Cardiac muscle cell (in vitro differentiated cells and primary cell): ENCODE results near the gene KCNN2. TPM values are rescaled to one million over a fixed set of nuclear protein-coding genes. Genes with fewer than 3 reads are reported as not detected.

ENCODE experiments used
- DNase-seq, 2 donors: peaks; one replicate each; pipeline versions ENCODE4 v3.0.0 to v3.0.0-alpha.2; 2010 to 2017; ENCODE audit warnings: low read depth in 1 of 2, low spot score in 1 of 2
- H3K27ac ChIP-seq: fragments of 200-600 bp; sonication (generic); 2 replicates; pipeline ENCODE4 v1.5.1; 2016
- H3K27me3 ChIP-seq: fragments of 200-600 bp; sonication (generic); 2 replicates; pipeline ENCODE4 v1.6.0; 2016; ENCODE audit warnings: control low read depth
- H3K36me3 ChIP-seq: fragments of 200-600 bp; sonication (generic); 2 replicates; pipeline ENCODE4 v1.5.1; 2016; ENCODE audit warnings: control low read depth
- H3K4me1 ChIP-seq: fragments of 200-600 bp; sonication (generic); 2 replicates; pipeline ENCODE4 v1.8.1; 2017; ENCODE audit warnings: low read depth, mild to moderate bottlenecking, mixed run types
- H3K4me3 ChIP-seq: fragments of 200-600 bp; sonication (generic); 2 replicates; pipeline ENCODE4 v1.5.1; 2016; ENCODE audit warnings: mild to moderate bottlenecking
- H3K9me3 ChIP-seq: fragments of 200-600 bp; sonication (generic); 2 replicates; pipeline ENCODE4 v1.5.1; 2017; ENCODE audit warnings: low read depth, mild to moderate bottlenecking, control low read depth
- CTCF ChIP-seq: IDR thresholded peaks from 2 replicates; pipeline ENCODE4 v1.5.1; 2012; ENCODE audit warnings: low read depth, mild to moderate bottlenecking, low read length
- polyA plus RNA-seq: library from polyadenylated mRNA; unstranded; fragments of >200 nt; fragmentation: Nextera tagmentation; extraction: Ambion mirVana; gene quantifications from 2 replicates; pipeline ENCODE4 v1.2.1, GENCODE V29; 2016
- total RNA-seq: library from RNA; depleted of rRNA; stranded (reverse); fragments of >200 nt; gene quantifications from 2 replicates; pipeline ENCODE4 v1.2.3, GENCODE V29; 2016

KCNN2 gene
- total and polyA plus RNA-seq, 2 experiments from 2014 or later = 13.5 to 44.9 TPM

DNA sequence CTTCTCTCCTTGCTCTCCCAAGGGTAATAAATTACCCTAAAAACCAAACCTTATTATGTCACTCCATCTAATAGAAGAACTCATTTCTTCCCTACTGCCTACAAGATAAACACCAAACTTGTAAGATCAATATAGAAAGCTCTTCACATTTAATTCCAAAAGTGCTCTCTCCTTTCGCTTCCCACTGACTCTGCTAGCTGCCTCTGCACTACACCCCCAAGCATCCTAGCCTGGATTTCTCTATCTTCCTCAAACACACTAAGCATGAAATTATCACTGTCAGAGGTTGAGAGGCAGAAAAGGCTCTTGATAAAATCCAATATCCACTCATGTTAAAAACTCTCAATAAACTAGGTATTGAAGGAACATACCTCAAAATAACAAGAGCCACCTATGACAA lies 162.4 kb downstream of the KCNN2 start:
- Histone ChIP-seq H3K36me3 (no peaks in the 10 kb centered on the region), H3K4me1 (no peaks in the 10 kb centered on the region), H3K9me3 (no peaks in the 10 kb centered on the region), H3K4me3 (no peak overlapping the region), H3K27me3 (no peaks in the 10 kb centered on the region), H3K27ac (no peak overlapping the region)
- TF ChIP-seq CTCF = no peak
- DNase-seq = no peak

GRCh38 chr5:114544561-114544960 lies 182.7 kb downstream of the KCNN2 start:
- Histone ChIP-seq H3K27ac (no peak overlapping the region), H3K4me3 (no peak overlapping the region), H3K27me3 (no peaks in the 10 kb centered on the region), H3K9me3 (no peaks in the 10 kb centered on the region), H3K36me3 (no peaks in the 10 kb centered on the region), H3K4me1 (no peaks in the 10 kb centered on the region)
- no peak for DNase-seq
- no peak for TF ChIP-seq CTCF
